Endothelial cell of hepatic sinusoid (primary cell): ENCODE results near the gene ILKAP.

Experiments
- in situ Hi-C: cut with HindIII; loops from 2 replicates; pipeline ENCODE4 v1.10.0; 2017; ENCODE audit warnings: low sequenced_read_pairs

ILKAP gene

DNA sequence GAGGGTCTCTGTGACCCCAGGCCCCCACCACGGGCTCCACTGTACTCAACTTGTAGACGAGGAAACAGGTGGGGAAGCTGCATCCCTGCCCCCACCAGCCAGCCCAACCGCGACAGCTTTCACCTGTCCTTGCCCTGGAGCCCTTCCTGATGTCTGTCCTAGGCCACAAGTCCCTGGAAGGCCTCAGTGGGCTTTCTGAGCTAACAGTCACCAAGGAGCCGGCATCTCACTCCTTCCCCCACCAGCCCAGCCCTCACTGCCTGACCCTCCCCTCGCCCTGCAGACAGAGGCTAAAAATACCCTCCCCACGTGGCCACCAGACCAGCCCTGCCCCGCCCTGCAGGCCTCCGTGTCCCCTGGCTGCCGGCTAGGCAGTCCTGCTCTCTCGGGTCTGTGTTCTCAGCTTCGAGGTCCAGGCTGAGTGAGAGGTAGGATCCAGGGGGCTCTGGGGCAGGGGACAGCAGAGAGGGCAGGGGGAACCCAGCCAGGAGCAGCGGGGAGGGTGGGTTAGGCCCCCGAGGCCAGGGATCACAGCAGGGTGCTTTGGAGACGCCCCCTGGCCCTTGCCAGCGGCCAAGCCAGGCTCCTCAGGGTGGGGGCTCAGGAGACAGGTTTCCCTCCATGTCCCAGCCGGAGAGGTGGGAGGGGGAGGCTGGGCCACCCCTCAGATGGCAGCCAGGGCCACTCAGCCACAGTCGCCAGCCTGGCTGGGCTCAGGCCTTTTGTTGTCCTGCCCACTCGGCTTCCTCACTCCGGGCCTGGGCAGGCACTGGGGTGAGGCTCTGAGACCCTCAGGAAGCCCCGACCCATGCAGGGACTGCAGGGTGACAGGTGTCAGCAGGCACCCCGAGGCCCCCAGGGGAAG, 64.9 kb downstream of the ILKAP start, which contains the start of gene KLHL30:
Gene KLHL30 (plus strand): TSS at position 338 of the 865 bp plus-strand sequence. CDS start 2,087 bp downstream, outside the sequence.
- in situ Hi-C loops, result no loop called here

DNA sequence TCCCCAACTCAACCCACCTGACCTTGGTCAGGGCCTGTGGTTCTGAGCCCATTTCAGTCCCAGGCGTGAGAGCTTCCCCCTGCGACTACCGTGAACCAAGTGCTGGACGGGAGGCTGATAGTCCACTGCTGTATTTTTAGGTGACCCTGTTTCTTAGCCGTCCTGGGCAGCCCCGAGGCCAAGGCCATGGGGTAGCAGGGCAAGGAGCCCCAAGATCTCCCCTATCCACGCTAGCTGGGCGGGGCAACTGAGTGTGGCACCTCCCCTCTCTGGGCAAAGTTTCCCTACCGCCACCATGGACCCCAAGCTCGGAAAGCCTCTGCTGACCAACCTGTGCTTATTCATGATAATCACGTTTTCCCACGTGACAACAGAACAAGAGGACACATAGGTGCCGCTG, 65.6 kb downstream of the ILKAP start:
- in situ Hi-C loops, result no loop called here

DNA sequence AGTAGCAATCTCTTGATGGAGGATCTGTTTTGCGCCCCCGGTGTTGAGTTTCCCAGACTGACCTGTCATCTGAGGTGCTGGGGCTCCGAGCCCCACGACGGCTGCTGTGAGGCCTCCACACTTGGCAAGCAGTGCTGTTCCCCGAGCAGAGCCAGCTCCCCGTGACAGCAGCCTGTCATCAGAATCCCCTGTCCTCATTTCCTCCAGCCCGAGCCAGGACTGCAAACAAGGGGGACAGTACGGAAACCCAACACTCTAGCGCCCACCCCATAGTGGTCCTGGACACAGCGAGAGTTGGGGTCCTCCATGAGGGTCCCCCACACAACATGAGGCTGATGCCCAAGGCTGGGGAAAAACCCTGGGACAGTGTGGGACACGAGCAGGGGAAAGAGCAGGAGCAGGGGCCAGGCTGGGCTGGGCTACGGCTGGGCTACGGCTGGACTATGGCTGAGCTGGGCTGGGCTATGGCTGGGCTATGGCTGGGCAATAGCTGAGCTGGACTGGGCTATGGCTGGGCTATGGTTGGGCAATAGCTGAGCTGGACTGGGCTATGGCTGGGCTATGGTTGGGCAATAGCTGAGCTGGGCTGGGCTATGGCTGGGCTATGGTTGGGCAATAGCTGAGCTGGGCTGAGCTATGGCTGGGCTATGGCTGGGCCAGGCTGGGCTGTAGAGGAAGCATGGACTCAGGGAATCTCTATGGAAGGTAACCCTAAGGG, 66.5 kb downstream of the ILKAP start:
- in situ Hi-C loops, result no loop called here

DNA sequence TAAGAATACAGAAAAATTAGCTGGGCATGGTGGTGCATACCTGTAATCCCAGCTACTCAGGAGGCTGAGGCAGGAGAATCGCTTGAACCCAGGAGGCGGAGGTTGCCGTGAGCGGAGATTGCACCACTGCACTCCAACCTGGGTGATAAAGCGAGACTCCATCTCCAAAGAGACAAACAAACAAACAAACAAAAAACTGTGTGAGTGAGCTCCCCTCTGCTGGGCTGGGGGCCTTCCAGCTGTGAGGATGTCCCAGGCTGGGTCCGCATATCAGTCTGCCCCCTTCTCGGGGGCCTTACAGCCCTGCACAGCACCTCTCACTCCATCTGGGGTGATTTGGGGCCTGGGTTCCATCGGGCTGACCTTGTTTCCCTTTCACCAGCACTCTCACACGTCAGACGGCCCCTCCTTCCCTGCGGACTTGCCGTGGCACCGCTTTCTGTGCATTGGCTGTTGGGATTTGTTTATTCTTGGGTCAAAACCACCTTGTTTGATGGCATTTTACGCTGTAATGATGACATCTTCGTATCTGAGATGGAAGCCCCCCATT, 67.8 kb downstream of the ILKAP start:
- in situ Hi-C loops, result no loop called here

DNA sequence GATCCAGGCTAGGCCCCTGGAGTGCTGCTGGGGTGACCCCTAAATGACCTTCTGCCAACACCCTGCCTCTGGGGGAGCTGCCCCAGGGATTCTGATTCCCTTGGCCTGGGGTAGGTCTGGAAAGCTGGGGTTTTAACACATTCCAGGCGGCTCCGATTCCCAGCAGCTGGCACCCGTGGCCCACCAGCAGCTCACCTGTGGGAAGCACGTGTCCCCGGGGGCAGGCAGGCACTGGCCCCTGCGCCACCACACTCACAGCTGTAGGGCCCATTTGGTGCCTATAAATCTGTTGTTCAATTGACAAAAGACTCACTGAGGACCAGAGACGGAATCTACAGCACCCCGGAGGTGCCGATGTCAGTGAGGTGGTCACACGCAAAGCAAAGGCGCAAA, 69.1 kb downstream of the ILKAP start:
- in situ Hi-C loops, result no loop called here

DNA sequence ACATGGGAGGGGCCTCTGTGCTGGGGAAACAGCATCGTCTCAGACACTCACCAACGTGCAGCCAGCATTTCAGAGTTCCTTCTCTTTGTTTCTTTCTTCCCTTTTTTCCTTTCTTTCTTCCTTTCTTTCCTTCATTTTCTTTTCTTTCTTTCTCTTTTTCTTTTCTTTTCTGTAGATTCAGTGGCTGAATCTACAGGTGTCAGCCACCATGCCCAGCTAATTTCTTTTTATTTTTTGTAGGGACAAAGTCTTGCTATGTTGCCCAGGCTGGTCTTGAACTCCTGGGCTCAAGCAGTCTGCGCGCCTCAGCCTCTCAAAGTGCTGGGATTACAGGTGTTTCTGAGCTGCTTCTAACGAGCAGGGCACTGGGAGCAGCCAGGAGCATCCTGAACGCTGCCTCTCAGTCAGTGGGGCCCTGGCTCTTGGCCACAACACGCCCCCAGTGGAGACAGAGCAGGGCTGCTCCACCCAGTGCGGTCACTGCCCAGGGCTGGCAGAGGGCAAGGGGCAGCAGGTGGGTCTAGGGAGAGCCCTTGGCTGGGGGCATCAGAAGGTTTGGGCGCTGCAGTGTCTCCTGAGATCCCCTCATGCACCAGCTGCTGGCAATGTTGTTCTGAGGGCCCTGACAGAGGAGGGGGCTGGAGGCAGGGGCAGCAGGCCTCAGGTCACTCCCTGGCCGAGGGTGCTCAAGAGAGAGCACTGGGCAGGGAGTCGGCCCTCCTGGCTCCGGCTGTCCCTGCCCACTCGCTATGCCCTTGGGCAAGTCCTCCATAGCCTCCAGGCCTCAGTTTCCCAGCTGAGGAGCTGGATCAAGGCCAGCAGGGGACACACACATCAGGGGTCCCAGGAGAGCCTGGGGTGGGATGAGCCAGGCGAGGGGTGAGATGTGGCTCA, 69.7 kb downstream of the ILKAP start:
- in situ Hi-C loops, result no loop called here

DNA sequence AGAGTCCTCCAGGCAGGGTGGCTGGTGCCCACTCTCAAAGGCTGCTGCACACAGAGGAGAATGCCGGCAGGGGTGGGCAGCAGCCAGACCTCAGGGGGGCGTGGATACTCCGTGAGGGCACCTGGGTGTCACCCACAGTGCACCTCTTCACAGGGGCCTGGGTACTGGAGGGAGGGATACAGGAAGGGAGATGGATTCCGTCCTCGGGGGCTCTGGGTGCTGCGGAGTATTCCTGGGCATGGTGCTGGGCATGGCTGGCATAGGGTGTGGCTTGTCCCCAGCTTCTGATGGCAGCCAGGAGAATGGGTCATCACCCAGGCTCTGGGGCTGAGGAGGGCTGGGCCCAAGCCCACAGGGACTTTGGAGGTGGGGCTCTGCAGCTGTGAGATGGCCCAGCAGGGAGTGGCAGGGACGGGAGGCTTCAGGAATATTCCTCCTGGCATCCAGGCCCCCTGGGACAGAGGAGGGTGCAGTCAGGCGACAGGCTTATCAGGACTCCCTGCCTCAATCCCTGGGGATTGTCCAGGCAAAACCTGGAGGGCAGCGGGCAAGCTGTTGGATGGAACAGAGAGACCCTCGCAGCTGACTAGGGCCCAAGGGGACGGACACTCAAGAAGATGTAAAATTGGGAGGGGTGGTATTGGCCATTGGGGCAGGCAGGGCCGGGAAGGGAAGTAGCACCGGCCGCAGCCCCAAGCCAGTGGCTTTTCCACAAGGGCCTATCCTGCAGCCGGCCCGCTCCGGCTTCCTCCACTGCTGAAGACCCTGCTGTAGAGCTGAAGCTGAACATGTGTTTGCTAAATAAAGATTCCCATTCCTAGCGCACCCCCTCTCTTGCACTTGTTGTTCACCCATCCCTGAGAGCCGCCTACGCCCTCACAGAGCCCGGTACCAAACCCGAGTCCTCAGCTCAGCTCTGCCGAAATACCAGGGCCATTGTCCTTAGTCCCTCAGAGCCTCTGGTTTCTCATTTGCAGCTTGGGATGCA, 70.7 kb downstream of the ILKAP start:
- in situ Hi-C loops, result no loop called here

DNA sequence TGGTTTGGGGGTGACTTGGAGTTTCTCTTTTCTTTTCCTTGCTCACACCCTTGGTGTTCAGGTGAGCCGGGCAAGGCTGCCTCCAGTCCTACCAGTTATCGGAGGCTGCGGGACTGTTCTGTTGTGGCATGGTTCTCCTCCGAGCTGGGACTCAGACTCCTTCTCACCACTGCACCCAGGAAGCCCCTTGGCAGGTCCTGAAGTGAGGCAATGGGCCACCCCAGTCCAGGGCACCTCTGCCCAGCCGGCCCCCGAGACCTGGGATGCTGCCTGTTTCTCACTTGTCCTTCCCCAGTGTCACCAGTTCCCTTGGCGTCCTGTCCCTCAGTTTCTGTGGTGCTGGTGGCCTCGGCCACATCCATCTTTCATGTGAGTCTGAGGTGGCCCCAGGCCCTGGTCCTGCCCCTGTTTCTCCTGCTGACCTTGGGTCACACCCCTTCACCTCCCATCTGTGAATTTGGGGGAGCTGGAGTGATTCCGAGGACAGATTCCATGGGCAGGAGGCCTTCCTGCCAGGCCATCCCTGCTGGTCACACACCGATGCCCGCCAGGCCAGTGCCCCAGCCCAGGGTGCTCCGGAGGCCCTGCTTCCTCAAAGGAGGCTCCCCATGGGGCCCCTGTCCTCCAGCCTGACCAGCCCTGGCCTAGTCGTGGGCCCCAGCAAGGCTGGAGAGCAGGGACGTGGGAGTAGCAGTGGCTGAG, 71.6 kb downstream of the ILKAP start:
- in situ Hi-C loops, result no loop called here

DNA sequence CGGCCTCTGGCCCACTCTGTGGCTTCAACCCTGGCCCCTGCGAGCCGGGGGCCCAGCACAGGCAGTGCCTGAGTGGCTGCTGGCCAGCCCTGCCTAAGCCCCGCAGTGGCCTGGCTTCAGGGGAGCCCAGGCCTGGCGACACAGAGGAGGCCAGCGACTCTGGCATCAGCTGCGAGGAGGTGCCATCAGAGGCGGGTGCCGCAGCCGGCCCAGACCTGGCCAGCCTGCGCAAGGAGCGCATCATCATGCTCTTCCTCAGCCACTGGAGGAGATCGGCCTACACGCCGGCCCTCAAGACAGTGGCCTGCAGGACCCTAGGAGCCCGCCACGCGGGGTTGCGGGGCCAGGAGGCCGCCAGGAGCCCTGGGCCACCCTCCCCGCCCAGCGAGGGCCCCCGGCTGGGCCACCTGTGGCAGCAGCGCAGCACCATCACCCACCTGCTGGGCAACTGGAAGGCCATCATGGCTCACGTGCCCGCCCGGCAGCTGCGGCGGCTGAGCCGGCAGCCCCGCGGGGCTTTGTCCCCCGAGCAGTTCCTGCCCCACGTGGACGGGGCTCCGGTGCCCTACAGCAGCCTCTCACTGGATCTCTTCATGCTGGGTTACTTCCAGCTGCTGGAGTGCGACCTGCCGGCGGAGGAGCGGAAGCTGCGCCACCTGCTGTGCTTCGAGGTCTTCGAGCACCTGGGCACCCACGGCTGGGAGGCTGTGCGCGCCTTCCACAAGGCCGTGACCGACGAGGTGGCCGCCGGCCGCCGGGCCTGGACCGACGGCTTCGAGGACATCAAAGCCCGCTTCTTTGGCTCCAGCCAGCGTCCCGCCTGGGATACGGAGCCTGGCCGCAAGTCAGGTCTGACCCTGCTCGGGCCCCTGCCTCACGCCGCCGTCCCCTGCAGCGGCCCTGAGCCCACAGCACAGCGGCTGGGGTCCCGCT, 72.5 kb downstream of the ILKAP start:
- in situ Hi-C loops, result no loop called here

DNA sequence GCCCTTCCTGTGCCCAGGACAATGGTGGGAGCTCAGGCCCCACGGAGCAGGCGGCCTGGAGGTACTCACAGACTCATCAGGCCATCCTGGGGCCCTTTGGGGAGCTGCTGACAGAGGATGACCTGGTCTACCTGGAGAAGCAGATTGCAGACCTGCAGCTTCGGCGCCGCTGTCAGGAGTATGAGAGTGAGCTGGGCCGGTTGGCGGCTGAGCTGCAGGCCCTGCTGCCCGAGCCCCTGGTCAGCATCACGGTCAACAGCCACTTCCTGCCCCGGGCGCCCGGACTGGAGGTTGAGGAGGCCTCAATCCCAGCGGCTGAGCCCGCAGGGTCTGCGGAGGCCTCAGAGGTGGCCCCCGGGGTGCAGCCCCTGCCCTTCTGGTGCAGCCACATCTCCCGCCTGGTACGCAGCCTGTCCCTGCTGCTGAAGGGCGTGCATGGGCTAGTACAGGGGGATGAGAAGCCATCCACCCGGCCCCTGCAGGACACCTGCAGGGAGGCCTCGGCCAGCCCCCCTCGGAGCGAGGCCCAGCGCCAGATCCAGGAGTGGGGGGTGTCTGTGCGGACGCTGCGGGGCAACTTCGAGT, 73.3 kb downstream of the ILKAP start:
- in situ Hi-C loops, result no loop called here

DNA sequence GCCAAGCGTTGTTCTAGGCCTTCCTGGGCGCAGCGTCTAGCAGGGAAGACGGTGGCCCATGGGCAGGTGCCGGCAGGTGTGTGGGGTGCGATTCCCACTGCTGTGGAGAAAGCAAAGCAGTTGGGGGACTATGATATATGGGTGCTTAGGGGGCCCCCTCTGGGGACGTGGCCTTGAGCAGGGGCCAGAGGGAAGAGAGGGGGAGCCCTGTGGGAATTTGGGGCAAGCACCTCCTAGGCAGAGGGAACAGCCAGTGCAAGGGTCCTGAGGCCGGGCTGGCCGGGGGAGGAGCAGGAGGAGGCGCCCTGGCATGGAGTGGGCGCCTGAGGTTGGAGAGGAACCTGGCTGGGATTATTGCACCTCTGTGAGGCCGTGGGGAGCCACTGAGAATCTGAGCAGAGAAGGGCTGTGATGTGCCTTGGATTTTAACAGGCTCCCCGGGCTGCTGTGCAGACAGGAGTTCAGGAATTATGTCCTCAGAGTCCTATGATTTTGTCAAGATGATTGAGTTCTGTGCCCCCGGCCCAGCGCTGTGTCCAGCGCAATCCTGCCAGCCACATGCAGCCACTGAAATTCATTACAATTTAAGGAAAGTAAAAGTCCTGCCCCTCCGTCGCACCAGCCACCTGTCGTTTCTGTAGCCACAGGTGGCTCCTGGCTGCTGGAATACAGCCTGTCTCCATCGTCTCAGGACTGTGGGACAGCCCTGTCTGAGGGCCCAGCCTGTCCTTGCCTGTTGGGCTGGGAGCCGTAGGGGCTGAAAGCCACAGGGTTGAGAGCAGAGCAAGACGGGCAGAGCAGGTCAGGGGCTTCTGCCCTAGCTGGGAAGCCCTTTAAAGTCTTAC, 74.1 kb downstream of the ILKAP start:
- in situ Hi-C loops, result no loop called here

DNA sequence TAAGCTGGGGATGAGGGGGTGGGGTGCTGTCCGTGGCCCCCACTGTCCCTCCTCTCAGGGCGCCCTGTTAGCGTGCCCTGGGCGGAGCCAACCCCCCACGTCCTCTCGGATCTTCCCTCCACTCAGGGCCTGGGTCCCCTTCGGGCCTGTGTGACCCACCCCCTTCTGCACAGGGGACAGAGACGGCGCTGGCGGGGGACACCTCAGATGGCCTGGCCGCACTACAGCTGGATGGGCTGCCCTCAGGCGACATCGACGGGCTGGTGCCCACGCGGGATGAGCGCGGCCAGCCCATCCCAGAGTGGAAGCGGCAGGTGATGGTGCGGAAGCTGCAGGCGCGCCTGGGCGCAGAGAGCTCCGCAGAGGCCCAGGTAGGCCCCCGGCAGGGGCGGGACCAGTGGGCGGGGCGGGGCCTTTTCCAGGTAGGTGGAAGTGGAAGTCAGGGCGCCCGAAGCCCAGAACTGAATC, 74.9 kb downstream of the ILKAP start:
- in situ Hi-C loops, result no loop called here

DNA sequence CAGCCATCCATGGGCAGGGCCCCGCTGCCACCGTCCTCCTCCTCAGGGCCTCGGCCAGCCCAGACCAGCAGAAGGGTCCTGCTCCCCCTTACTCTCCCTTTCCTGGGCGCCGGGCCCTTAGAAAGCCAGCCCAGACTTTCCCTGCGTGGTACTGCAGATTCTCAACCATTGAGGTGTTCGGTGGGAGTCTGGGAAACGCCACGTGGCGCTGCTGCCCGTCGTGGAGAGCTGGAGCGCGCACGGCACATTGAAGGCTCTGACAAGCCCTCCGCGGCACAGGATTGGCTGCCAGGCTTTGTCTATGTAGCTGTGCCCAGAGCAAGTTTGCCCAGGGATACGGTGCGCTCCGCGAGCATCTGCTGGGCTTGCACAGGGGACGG, 75.4 kb downstream of the ILKAP start:
- in situ Hi-C loops, result no loop called here

DNA sequence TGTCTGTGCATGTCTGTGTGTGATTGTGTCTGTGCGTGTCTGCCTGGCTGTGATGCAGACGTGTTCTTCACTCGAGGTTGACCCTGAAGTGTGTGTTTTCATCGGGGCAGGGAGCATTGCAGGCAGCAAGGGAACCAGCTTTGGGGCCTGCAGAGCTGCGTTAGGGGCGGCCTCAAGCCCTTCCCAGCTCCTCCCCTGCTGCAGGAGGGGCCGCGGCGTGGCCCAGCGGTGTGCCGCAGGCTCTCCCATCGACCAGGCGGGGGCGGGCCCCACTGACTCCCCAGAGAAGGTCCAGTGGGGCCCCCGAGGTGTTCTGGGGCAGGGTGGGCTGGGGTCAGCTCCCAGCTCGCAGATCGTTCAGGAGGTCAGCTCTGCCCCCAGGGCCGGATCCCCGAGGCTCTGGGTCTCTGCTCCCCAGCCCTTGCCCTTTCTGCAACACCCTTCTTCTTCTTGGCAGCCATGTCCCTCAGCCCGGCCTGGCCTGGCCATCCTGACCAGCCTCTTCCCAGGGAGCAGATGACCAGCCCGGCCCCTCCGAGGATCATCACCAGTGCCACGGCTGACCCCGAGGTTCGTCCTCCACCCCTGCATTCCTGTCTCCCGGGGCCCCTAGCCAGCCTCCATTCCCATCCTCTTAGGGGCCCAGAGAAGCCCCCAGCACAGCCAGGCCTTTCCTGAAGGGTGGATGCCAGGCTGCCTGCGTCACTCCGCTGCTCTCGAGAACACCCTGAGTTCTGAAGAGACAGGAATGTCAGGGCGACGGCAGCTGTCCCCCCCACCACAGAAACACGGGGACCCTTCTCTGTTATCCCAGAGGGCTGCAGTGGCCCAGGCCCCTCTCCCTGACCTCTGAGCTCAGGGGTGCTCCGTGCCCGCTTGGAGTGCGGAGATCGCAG, 76.1 kb downstream of the ILKAP start:
- in situ Hi-C loops, result no loop called here

DNA sequence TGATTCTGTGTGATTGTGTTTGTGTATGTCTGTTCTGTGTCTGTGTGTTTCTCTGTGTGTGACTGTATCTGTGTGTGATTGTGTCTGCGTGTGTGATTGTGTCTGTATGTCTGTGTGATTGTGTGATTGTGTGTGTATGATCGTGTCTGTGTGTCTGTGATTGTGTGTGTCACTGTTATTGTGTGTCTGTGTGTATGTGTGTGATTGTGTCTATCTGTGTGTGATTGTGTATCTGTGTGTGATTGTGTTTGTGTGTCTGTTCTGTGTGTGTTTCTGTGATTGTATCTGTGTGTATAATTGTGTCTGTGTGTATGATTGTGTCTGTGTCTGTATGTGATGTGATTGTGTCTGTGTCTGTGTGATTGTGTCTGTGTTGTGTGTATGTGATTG, 76.7 kb downstream of the ILKAP start:
- in situ Hi-C loops, result no loop called here

DNA sequence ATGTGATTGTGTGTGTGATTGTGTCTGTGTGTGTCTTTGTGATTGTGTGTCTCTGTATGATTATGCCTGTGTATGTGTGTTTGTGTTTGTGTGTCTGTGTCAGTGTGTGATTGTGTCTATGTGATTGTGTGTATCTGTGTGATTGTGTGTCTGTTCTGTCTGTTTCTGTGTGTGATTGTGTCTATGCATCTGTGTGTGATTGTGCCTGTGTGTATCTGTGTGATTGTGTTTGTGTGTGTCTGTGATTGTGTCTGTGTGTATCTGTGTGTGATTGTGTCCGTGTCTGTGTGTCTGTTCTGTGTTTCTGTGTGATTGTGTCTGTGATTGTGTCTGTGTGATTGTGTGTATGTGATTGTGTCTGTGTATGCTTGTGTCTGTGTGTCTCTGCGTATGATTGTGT, 77.2 kb downstream of the ILKAP start:
- in situ Hi-C loops, result no loop called here
